OCI-M2 (cell line): ENCODE results near the gene AK4.

ENCODE experiments used
- DNase-seq: peaks from one replicate; lab custom pipeline; 2025; ENCODE audit not compliant: unreplicated experiment; lab: John Stamatoyannopoulos, UW

The AK4 gene

GRCh38 chr1:65243491-65243890 is 95.5 kb downstream of the AK4 start:
- no peak for DNase-seq

GRCh38 chr1:65245295-65245694 is 97.3 kb downstream of the AK4 start:
- no peak for DNase-seq

- no peak for DNase-seq
Measured at GRCh38 chr1:65247419-65248359, 99.7 kb downstream of the AK4 start.

GRCh38 chr1:65250826-65251225 is 102.8 kb downstream of the AK4 start:
- DNase-seq: no peak

- DNase-seq: no peak
Measured at GRCh38 chr1:65253800-65254319, 105.9 kb downstream of the AK4 start.

- DNase-seq: no peak
Measured at GRCh38 chr1:65254320-65255034, 106.5 kb downstream of the AK4 start.

- DNase-seq: no peak
Measured at GRCh38 chr1:65255035-65255655, 107.1 kb downstream of the AK4 start.

- DNase-seq: no peak
Measured at GRCh38 chr1:65255656-65256050, 107.7 kb downstream of the AK4 start.

GRCh38 chr1:65256860-65257708 is 109.1 kb downstream of the AK4 start:
- no peak for DNase-seq

GRCh38 chr1:65258106-65258505 is 110.1 kb downstream of the AK4 start:
- DNase-seq: no peak

- DNase-seq: no peak
Measured at GRCh38 chr1:65259816-65260215, 111.8 kb downstream of the AK4 start.

- no peak for DNase-seq
Measured at GRCh38 chr1:65260851-65261473, 113.0 kb downstream of the AK4 start.

GRCh38 chr1:65263286-65263685 is 115.3 kb downstream of the AK4 start:
- DNase-seq: no peak

GRCh38 chr1:65264197-65264929 is 116.4 kb downstream of the AK4 start:
- no peak for DNase-seq

GRCh38 chr1:65265296-65265650 is 117.3 kb downstream of the AK4 start:
- no peak for DNase-seq

- no peak for DNase-seq
Measured at GRCh38 chr1:65265651-65266351, 117.8 kb downstream of the AK4 start.

GRCh38 chr1:65266476-65266875 is 118.5 kb downstream of the AK4 start:
- no peak for DNase-seq

- DNase-seq: no peak
Measured at GRCh38 chr1:65267271-65267670, 119.3 kb downstream of the AK4 start.

GRCh38 chr1:65267683-65268082 is 119.7 kb downstream of the AK4 start:
- DNase-seq: no peak
